ENCODE data around the gene ATP6V1C2.
A peak's percentile ranks its signal among the peaks of the same experiment; 100 is the strongest.
"Not testable (repeated sequence)": the region's sequence is repeated elsewhere in the genome, so short reads cannot be mapped to it uniquely, and the experiment has no call there.

The ATP6V1C2 gene

DNA sequence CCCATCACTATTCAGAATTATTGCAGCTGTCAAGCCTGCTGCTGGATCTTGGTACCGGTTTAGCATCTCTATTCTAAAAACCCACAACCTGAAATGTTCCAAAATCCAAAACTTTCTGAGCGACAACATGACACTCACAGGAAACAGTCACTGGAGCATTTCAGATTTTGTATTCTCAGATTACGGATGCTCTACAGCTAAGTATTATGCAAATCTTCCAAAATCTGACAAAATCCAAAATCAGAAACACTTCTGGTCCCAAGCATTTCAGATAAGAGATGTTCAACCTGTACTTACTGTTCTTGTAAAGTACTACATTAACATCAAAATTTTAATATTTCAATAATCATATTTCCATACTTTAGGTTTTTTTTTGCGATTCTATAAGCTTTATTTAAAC is 78.7 kb downstream of the ATP6V1C2 start:
- H3K27ac ChIP-seq (ENCODE audit: insufficient read depth in 1 of 2, low read depth in 1 of 2, low read length in 2 of 2, poor library complexity in 1 of 2, severe bottlenecking in 2 of 2), result no peak overlapping the region
- 94% methylated on average over 3 of the region's 4 CpGs for WGBS (ENCODE audit: insufficient coverage)
- peaks cover 16 to 60% (median 32%) of the 10 kb centered on the region in 4 experiments for H3K36me3 ChIP-seq (ENCODE audit: control insufficient read depth in 4 of 4, insufficient read depth in 4 of 4, low read length in 3 of 4)
- POLR2A ChIA-PET, result interaction anchor here (0.6 to 1.9 kb wide), 3 partner anchors 9 to 1408 kb away, joined by 3 to 6 read pairs (median 3); partner anchors contain the start of gene PDIA6
- CTCF ChIA-PET, result interaction anchor here (1.4 to 1.6 kb wide), 2 partner anchors 17 to 24 kb away, joined by 3 to 4 read pairs; no protein-coding TSS in a partner anchor
- no peaks in the 10 kb centered on the region for H3K9me3 ChIP-seq (ENCODE audit: control extremely low read depth in 1 of 5, control insufficient read depth in 4 of 5, insufficient read depth in 2 of 5, low read depth in 1 of 5, low read length in 4 of 5)
- no peak for DNase-seq
- no peaks in the 10 kb centered on the region for H3K4me1 ChIP-seq (ENCODE audit: control extremely low read depth in 1 of 4, control insufficient read depth in 4 of 4, insufficient read depth in 4 of 4, low read length in 3 of 4)
- no peak overlapping the region for H3K4me3 ChIP-seq (ENCODE audit: control insufficient read depth in 1 of 7, extremely low read depth in 1 of 7, insufficient read depth in 4 of 7, low read depth in 2 of 7, low read length in 6 of 7)
- H3K27me3 ChIP-seq (replicated peaks in 2 of 5; ENCODE audit: control insufficient read depth in 4 of 5, insufficient read depth in 5 of 5, low read length in 4 of 5), result no peaks in the 10 kb centered on the region

DNA sequence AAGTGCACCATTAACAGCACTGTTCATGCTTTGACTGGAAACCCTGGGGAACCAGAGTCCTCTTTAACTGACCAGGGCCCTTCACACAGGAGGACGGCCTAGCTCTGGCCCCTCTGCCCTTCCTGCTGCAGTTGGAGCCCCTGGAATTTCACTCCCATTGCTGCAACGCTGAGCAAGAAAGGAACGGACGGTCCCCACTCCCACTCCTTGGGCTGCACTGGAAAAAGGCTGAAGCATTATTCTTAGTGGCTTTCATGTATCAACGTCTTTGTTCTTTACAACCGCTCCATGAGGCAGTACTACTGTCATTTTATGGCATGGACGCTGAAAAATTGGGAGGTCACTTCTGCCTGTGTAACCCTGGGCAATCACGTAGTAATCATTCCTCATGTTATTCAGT is 81.2 kb downstream of the ATP6V1C2 start:
- 93% methylated on average over 7 of the region's 8 CpGs for WGBS (ENCODE audit: insufficient coverage)
- no peak overlapping the region for H3K27ac ChIP-seq (ENCODE audit: insufficient read depth in 1 of 2, low read depth in 1 of 2, low read length in 2 of 2, poor library complexity in 1 of 2, severe bottlenecking in 2 of 2)
- no peaks in the 10 kb centered on the region for H3K4me1 ChIP-seq (ENCODE audit: control extremely low read depth in 1 of 4, control insufficient read depth in 4 of 4, insufficient read depth in 4 of 4, low read length in 3 of 4)
- peaks cover 5 to 39% (median 19%) of the 10 kb centered on the region in 4 experiments for H3K36me3 ChIP-seq (ENCODE audit: control insufficient read depth in 4 of 4, insufficient read depth in 4 of 4, low read length in 3 of 4)
- CTCF ChIA-PET, result no interaction called here
- DNase-seq, result no peak
- H3K9me3 ChIP-seq (ENCODE audit: control extremely low read depth in 1 of 5, control insufficient read depth in 4 of 5, insufficient read depth in 2 of 5, low read depth in 1 of 5, low read length in 4 of 5), result no peaks in the 10 kb centered on the region
- POLR2A ChIA-PET, result interaction anchor here (1.4 kb wide), 1 partner anchor 10 kb away, joined by 4 read pairs; the partner anchor contains the start of gene PDIA6
- no peak overlapping the region for H3K4me3 ChIP-seq (ENCODE audit: control insufficient read depth in 1 of 7, extremely low read depth in 1 of 7, insufficient read depth in 4 of 7, low read depth in 2 of 7, low read length in 6 of 7)
- H3K27me3 ChIP-seq (replicated peaks in 2 of 5; ENCODE audit: control insufficient read depth in 4 of 5, insufficient read depth in 5 of 5, low read length in 4 of 5), result no peaks in the 10 kb centered on the region

DNA sequence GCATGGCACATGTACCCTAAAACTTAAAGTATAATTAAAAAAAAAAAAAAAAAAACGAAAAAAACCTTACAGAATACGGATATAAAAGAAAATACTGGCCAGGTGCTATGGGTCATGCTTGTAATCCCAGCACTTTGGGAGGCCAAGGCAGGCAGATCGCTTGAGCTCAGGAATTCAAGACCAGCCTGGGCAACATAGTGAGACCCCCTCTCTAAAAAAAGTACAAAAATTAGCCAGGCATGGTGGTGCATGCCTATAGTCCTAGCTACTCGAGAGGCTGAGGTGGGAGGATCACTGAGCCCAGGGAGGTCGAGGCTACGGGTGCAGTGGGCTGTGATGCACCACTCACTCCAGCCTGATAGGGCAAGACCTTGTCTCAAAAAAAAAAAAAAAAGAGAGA is 84.6 kb downstream of the ATP6V1C2 start:
- DNase-seq; H3K27me3 ChIP-seq (replicated peaks in 2 of 5; ENCODE audit: control insufficient read depth in 4 of 5, insufficient read depth in 5 of 5, low read length in 4 of 5); H3K27ac ChIP-seq (ENCODE audit: insufficient read depth in 1 of 2, low read depth in 1 of 2, low read length in 2 of 2, poor library complexity in 1 of 2, severe bottlenecking in 2 of 2); H3K9me3 ChIP-seq (ENCODE audit: control extremely low read depth in 1 of 5, control insufficient read depth in 4 of 5, insufficient read depth in 2 of 5, low read depth in 1 of 5, low read length in 4 of 5); CTCF ChIA-PET; H3K4me3 ChIP-seq (ENCODE audit: control insufficient read depth in 1 of 7, extremely low read depth in 1 of 7, insufficient read depth in 4 of 7, low read depth in 2 of 7, low read length in 6 of 7); POLR2A ChIA-PET: not testable (repeated sequence)
- 98% methylated on average over 5 of the region's 6 CpGs for WGBS (ENCODE audit: insufficient coverage)
- peaks cover 7 to 29% (median 11%) of the 10 kb centered on the region in 4 experiments for H3K36me3 ChIP-seq (ENCODE audit: control insufficient read depth in 4 of 4, insufficient read depth in 4 of 4, low read length in 3 of 4)
- peaks cover 0 to 11% (median 6%) of the 10 kb centered on the region in 4 experiments for H3K4me1 ChIP-seq (ENCODE audit: control extremely low read depth in 1 of 4, control insufficient read depth in 4 of 4, insufficient read depth in 4 of 4, low read length in 3 of 4)

DNA sequence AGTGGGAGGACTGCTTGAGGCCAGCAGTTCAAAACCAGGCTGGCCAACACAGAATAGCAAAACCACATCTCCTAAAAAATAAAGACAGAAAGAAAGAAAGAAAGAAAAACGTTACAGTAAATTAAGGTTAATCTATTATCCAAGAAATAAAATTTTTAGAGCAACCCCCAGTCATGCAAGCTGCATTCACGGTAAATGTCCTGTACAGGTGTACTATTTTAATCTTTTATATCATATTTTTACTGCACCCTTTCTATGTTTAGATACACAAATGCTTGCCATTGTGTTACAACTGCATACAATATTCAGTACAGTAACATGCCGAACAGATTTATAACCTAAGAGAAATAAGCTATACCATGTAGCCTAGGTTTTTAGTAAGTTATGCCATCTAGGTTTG is 85.1 kb downstream of the ATP6V1C2 start:
- CTCF ChIA-PET, result no interaction called here
- WGBS (ENCODE audit: insufficient coverage), result 80% methylated on average over 1 of the region's 3 CpGs
- POLR2A ChIA-PET, result no interaction called here

DNA sequence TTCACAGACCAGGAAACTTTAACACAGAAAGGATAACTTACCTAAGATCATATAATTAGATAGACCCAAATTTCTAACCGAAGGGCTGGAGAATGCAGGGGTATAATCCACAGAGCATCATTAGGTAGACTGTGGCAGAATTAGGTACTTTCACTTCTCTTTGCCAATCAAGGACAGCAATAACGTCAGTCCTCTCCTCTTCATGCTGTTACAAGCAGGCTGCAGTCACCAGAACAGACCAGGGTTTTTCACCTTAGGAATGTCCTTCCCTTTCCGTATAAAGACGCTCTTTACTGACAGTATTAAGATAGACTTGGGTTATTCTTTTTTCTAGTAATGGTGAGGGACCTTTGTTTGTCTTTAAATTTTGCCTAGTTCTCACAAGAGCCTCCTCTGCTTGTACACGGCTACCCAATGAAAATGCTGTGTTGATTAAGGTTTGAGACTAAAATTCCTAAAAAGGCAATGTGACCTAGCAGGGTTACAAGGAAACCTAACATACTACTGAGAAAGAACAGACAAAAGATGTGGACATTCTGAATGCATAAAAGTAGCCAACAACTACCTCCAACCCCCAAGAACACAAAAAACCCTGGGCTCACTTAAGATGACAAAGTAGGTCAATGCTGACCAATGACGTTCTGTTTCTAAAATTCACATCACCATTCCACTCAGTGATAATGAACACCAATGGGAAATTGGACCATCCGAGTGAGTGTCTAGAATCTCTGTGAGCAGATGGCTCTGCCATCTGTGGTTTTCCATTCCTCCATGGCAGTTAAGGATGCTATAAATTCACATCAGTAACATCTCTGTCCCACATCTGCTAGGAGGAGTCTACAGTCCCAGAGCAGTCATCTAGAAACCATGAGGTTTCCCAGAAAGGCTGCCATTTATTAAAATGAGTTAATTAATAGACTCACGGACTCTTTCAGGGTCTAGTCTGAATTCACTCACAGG is 89.1 kb downstream of the ATP6V1C2 start:
- Histone ChIP-seq H3K4me3 (ENCODE audit: control insufficient read depth in 1 of 7, extremely low read depth in 1 of 7, insufficient read depth in 4 of 7, low read depth in 2 of 7, low read length in 6 of 7) (peak overlapping the region in 4 of 7 experiments; percentile 2 to 85 (median 50)), H3K9me3 (ENCODE audit: control extremely low read depth in 1 of 5, control insufficient read depth in 4 of 5, insufficient read depth in 2 of 5, low read depth in 1 of 5, low read length in 4 of 5) (no peaks in the 10 kb centered on the region), H3K36me3 (ENCODE audit: control insufficient read depth in 4 of 4, insufficient read depth in 4 of 4, low read length in 3 of 4) (peaks cover 0 to 10% (median under 1%) of the 10 kb centered on the region in 4 experiments), H3K4me1 (ENCODE audit: control extremely low read depth in 1 of 4, control insufficient read depth in 4 of 4, insufficient read depth in 4 of 4, low read length in 3 of 4) (peaks cover 3 to 24% (median 16%) of the 10 kb centered on the region in 4 experiments), H3K27me3 (replicated peaks in 2 of 5; ENCODE audit: control insufficient read depth in 4 of 5, insufficient read depth in 5 of 5, low read length in 4 of 5) (no peaks in the 10 kb centered on the region), H3K27ac (ENCODE audit: insufficient read depth in 1 of 2, low read depth in 1 of 2, low read length in 2 of 2, poor library complexity in 1 of 2, severe bottlenecking in 2 of 2) (no peak overlapping the region)
- ChIA-PET CTCF (interaction anchor here (1.1 kb wide), 1 partner anchor 26 kb away, joined by 3 read pairs; no protein-coding TSS in a partner anchor), POLR2A (no interaction called here)
- 69% methylated on average over 2 of the region's 8 CpGs for WGBS (ENCODE audit: insufficient coverage)
- DNase-seq, result peak in 2 of 3 donors; percentile 12 to 25

More for the DNA sequence above, 85.1 kb downstream of the ATP6V1C2 start:
- Histone ChIP-seq H3K27ac (ENCODE audit: insufficient read depth in 1 of 2, low read depth in 1 of 2, low read length in 2 of 2, poor library complexity in 1 of 2, severe bottlenecking in 2 of 2) (no peak overlapping the region), H3K36me3 (ENCODE audit: control insufficient read depth in 4 of 4, insufficient read depth in 4 of 4, low read length in 3 of 4) (peaks cover 2 to 23% (median 6%) of the 10 kb centered on the region in 4 experiments), H3K9me3 (ENCODE audit: control extremely low read depth in 1 of 5, control insufficient read depth in 4 of 5, insufficient read depth in 2 of 5, low read depth in 1 of 5, low read length in 4 of 5) (no peaks in the 10 kb centered on the region), H3K4me1 (ENCODE audit: control extremely low read depth in 1 of 4, control insufficient read depth in 4 of 4, insufficient read depth in 4 of 4, low read length in 3 of 4) (peaks cover 3 to 17% (median 12%) of the 10 kb centered on the region in 4 experiments), H3K4me3 (ENCODE audit: control insufficient read depth in 1 of 7, extremely low read depth in 1 of 7, insufficient read depth in 4 of 7, low read depth in 2 of 7, low read length in 6 of 7) (no peak overlapping the region), H3K27me3 (replicated peaks in 2 of 5; ENCODE audit: control insufficient read depth in 4 of 5, insufficient read depth in 5 of 5, low read length in 4 of 5) (no peaks in the 10 kb centered on the region)
- DNase-seq, result no peak

DNA sequence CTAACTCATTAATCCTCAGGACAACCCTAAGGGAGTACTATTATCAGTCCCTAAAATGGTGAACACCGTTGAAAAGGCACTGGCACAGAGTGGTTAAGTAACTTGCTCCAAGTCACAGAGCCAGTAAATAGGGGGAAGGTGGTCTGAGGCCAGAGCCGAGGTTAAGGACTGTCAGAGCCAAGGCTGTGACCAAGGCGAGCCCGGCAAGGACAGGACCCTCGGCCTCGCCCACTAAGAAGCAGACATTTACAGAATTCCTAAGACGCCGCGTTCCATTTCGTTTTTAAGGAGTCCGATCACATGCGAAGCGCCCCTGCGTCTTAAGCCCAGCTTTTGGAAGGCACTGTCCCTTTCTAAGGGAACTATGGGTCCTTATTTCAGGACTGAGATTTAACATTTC is 90.1 kb downstream of the ATP6V1C2 start:
- WGBS (ENCODE audit: insufficient coverage), result 36% methylated on average over 13 of the region's 14 CpGs
- Histone ChIP-seq H3K36me3 (ENCODE audit: control insufficient read depth in 4 of 4, insufficient read depth in 4 of 4, low read length in 3 of 4) (peaks cover 0 to 10% (median under 1%) of the 10 kb centered on the region in 4 experiments), H3K27me3 (replicated peaks in 2 of 5; ENCODE audit: control insufficient read depth in 4 of 5, insufficient read depth in 5 of 5, low read length in 4 of 5) (no peaks in the 10 kb centered on the region), H3K4me3 (ENCODE audit: control insufficient read depth in 1 of 7, extremely low read depth in 1 of 7, insufficient read depth in 4 of 7, low read depth in 2 of 7, low read length in 6 of 7) (peak overlapping the region; percentile 66 to 87 (median 82)), H3K27ac (ENCODE audit: insufficient read depth in 1 of 2, low read depth in 1 of 2, low read length in 2 of 2, poor library complexity in 1 of 2, severe bottlenecking in 2 of 2) (peak overlapping the region in 1 of 2 experiments; percentile 92), H3K4me1 (ENCODE audit: control extremely low read depth in 1 of 4, control insufficient read depth in 4 of 4, insufficient read depth in 4 of 4, low read length in 3 of 4) (peaks cover 3 to 24% (median 16%) of the 10 kb centered on the region in 4 experiments), H3K9me3 (ENCODE audit: control extremely low read depth in 1 of 5, control insufficient read depth in 4 of 5, insufficient read depth in 2 of 5, low read depth in 1 of 5, low read length in 4 of 5) (no peaks in the 10 kb centered on the region)
- CTCF ChIA-PET, result interaction anchor here (1.1 to 1.5 kb wide), 2 partner anchors 21 to 27 kb away, joined by 3 to 4 read pairs; no protein-coding TSS in a partner anchor
- DNase-seq, result no peak
- POLR2A ChIA-PET, result interaction anchor here (0.5 to 1.2 kb wide), 2 partner anchors 9 to 10 kb away, joined by 3 to 4 read pairs; no protein-coding TSS in a partner anchor

Data from common myeloid progenitor, CD34-positive (primary cell).